NCI-H2029 treated with DMSO at 0.1 percent for 48 hours (cell line): ENCODE measurements around the gene TXNDC17.
"Not testable (repeated sequence)": the region's sequence is repeated elsewhere in the genome, so short reads cannot be mapped to it uniquely, and the experiment has no call there.

Experiments used
- DNase-seq: peaks from one replicate; lab custom pipeline; 2025; lab: John Stamatoyannopoulos, UW

TXNDC17 gene

GRCh38 chr17:6640536-6641246 lies at the start of gene TXNDC17, which contains the start of gene KIAA0753:
Gene TXNDC17 (plus strand): TSS chr17:6641060. CDS start chr17:6641083, 23 bp downstream.
Gene KIAA0753 (minus strand): TSS chr17:6640711. CDS start chr17:6635103, 5,608 bp downstream.
- peak; percentile 20 for DNase-seq

GRCh38 chr17:6591599-6592158 lies 49.2 kb upstream of the TXNDC17 start:
- no peak for DNase-seq

- no peak for DNase-seq
Measured at GRCh38 chr17:6592173-6592572, 48.7 kb upstream of the TXNDC17 start.

GRCh38 chr17:6593371-6593770 lies 47.5 kb upstream of the TXNDC17 start:
- not testable (repeated sequence) for DNase-seq

GRCh38 chr17:6596081-6596480 lies 44.8 kb upstream of the TXNDC17 start:
- no peak for DNase-seq

GRCh38 chr17:6596511-6596910 lies 44.3 kb upstream of the TXNDC17 start:
- no peak for DNase-seq

- DNase-seq, result no peak
Measured at GRCh38 chr17:6596941-6597340, 43.9 kb upstream of the TXNDC17 start.

- DNase-seq, result no peak
Measured at GRCh38 chr17:6597727-6598126, 43.1 kb upstream of the TXNDC17 start.

GRCh38 chr17:6599364-6599763 lies 41.5 kb upstream of the TXNDC17 start:
- DNase-seq, result no peak

GRCh38 chr17:6602141-6602540 lies 38.7 kb upstream of the TXNDC17 start:
- no peak for DNase-seq

- DNase-seq, result no peak
Measured at GRCh38 chr17:6603744-6604325, 37.0 kb upstream of the TXNDC17 start.

- no peak for DNase-seq
Measured at GRCh38 chr17:6605142-6605541, 35.7 kb upstream of the TXNDC17 start.

GRCh38 chr17:6608321-6608720 lies 32.5 kb upstream of the TXNDC17 start:
- no peak for DNase-seq

- no peak for DNase-seq
Measured at GRCh38 chr17:6610011-6610410, 30.8 kb upstream of the TXNDC17 start.

GRCh38 chr17:6611231-6611630 lies 29.6 kb upstream of the TXNDC17 start:
- no peak for DNase-seq

- DNase-seq, result no peak
Measured at GRCh38 chr17:6623941-6624340, 16.9 kb upstream of the TXNDC17 start.

- DNase-seq, result no peak
Measured at GRCh38 chr17:6626616-6627015, 14.2 kb upstream of the TXNDC17 start.

GRCh38 chr17:6627019-6627418 lies 13.8 kb upstream of the TXNDC17 start:
- DNase-seq, result no peak

GRCh38 chr17:6630390-6630789 lies 10.5 kb upstream of the TXNDC17 start:
- no peak for DNase-seq

- DNase-seq, result no peak
Measured at GRCh38 chr17:6632530-6632929, 8.3 kb upstream of the TXNDC17 start.

GRCh38 chr17:6633263-6633662 lies 7.6 kb upstream of the TXNDC17 start:
- no peak for DNase-seq

- no peak for DNase-seq
Measured at GRCh38 chr17:6636105-6636504, 4.8 kb upstream of the TXNDC17 start.
